CD4-positive, CD25-positive, alpha-beta regulatory T cell (primary cell): ENCODE results near the gene AGBL3. TPM values are rescaled to one million over a fixed set of nuclear protein-coding genes. Genes with fewer than 3 reads are reported as not detected.

Experiments used
- ATAC-seq, 2 donors: fragments of 150-1000 bp; cut with Tn5 transposase; one replicate each; pipeline ENCODE4 v1.10.0; 2021; ENCODE audit warnings: low read depth in 2 of 2, moderate number of reproducible peaks in 2 of 2, moderate library complexity in 1 of 2
- DNase-seq, 3 donors: peaks; one replicate each; pipeline versions ENCODE4 v3.0.0 to v3.0.0-alpha.2; 2012 to 2022; ENCODE audit warnings: mixed read lengths in 1 of 3
- H3K27ac ChIP-seq: one replicate; pipeline ENCODE4 v1.7.0; 2013; ENCODE audit warnings: mild to moderate bottlenecking, low read length; ENCODE audit not compliant: insufficient read depth, poor library complexity, severe bottlenecking
- H3K27me3 ChIP-seq: one replicate; pipeline ENCODE4 v1.7.0; 2013; ENCODE audit warnings: low read length; ENCODE audit not compliant: control insufficient read depth, insufficient read depth
- H3K36me3 ChIP-seq: one replicate; pipeline ENCODE4 v1.7.0; 2013; ENCODE audit warnings: mild to moderate bottlenecking, low read length, moderate library complexity; ENCODE audit not compliant: control insufficient read depth, insufficient read depth
- H3K4me1 ChIP-seq: 2 replicates; pipeline ENCODE4 v1.7.0; 2013; ENCODE audit warnings: mild to moderate bottlenecking, low read length; ENCODE audit not compliant: insufficient read depth, control insufficient read depth, poor library complexity, severe bottlenecking
- H3K4me3 ChIP-seq: one replicate; pipeline ENCODE4 v1.7.0; 2013; ENCODE audit warnings: low read depth, mild to moderate bottlenecking, low read length, moderate library complexity
- H3K9me3 ChIP-seq, 2 experiments: 1 replicate in 1 of 2; 2 replicates in 1 of 2; pipeline ENCODE4 v1.7.0; 2013; ENCODE audit warnings: low read length in 2 of 2, mild to moderate bottlenecking in 1 of 2, moderate library complexity in 1 of 2; ENCODE audit not compliant: control insufficient read depth in 2 of 2
- H3K27ac Mint-ChIP-seq, 3 donors: one replicate each; pipeline ENCODE4 v1.8.0; 2020 to 2022; ENCODE audit warnings: mild to moderate bottlenecking in 3 of 3, mixed read lengths in 3 of 3, moderate library complexity in 2 of 3
- H3K27me3 Mint-ChIP-seq: one replicate; pipeline ENCODE4 v1.8.0; 2022; ENCODE audit warnings: mild to moderate bottlenecking, mixed read lengths
- H3K36me3 Mint-ChIP-seq: one replicate; pipeline ENCODE4 v1.8.0; 2020; ENCODE audit warnings: mixed read lengths
- H3K4me1 Mint-ChIP-seq, 4 donors: one replicate each; pipeline ENCODE4 v1.8.0; 2020 to 2022; ENCODE audit warnings: mixed read lengths in 4 of 4, mild to moderate bottlenecking in 1 of 4
- H3K4me3 Mint-ChIP-seq, 4 donors: one replicate each; pipeline ENCODE4 v1.8.0; 2020 to 2022; ENCODE audit warnings: mild to moderate bottlenecking in 4 of 4, mixed read lengths in 4 of 4, moderate library complexity in 3 of 4
- H3K9me3 Mint-ChIP-seq, 7 donors: one replicate each; pipeline ENCODE4 v1.8.0; 2020 to 2022; ENCODE audit warnings: mixed read lengths in 7 of 7, mild to moderate bottlenecking in 3 of 7, moderate library complexity in 2 of 7
- polyA plus RNA-seq, 4 donors: library from polyadenylated mRNA; unstranded; fragments of 300-500 nt; fragmentation: Illumina TruSeq; gene quantifications; one replicate each; pipeline ENCODE4 v1.2.3, GENCODE V29; 2021
- total RNA-seq: library from RNA; stranded (reverse); gene quantifications from one replicate; pipeline ENCODE4 v1.2.3, GENCODE V29; 2022

Gene AGBL3
- total and polyA plus RNA-seq, 5 donors from 2014 or later: 0.37 to 1.0 (median 0.80) TPM; not detected in 1

- H3K27ac ChIP-seq: peak overlapping the region; percentile 43
- ATAC-seq: no peak
- H3K9me3 Mint-ChIP-seq: peaks cover 0 to 31% (median 12%) of the 10 kb centered on the region in 7 donors
These were observed 173.2 kb downstream of the AGBL3 start for GRCh38 chr7:135159359-135160085.

GRCh38 chr7:135160098-135160857, 174.0 kb downstream of the AGBL3 start:
- Histone ChIP-seq H3K27ac (no peak overlapping the region), H3K9me3 (peaks cover 11 to 19% of the 10 kb centered on the region in 2 experiments), H3K4me3 (peak overlapping the region; percentile 52), H3K4me1 (peaks cover 21% of the 10 kb centered on the region), H3K36me3 (peaks cover 29% of the 10 kb centered on the region), H3K27me3 (no peaks in the 10 kb centered on the region)
- H3K4me1 Mint-ChIP-seq: peaks cover 35 to 63% (median 48%) of the 10 kb centered on the region in 4 donors
- H3K27ac Mint-ChIP-seq: peak overlapping the region; percentile 21 to 94 (median 85)
- peaks cover 0 to 26% (median 8%) of the 10 kb centered on the region in 7 donors for H3K9me3 Mint-ChIP-seq
- DNase-seq (peak in 1 of 3 donors; percentile 57), ATAC-seq (peak in 1 of 2 donors; percentile 13)
- H3K36me3 Mint-ChIP-seq: peaks cover 67% of the 10 kb centered on the region
- no peaks in the 10 kb centered on the region for H3K27me3 Mint-ChIP-seq
- H3K4me3 Mint-ChIP-seq: peak overlapping the region in 3 of 4 donors; percentile 6 to 36 (median 13)

More at GRCh38 chr7:135159359-135160085, 173.2 kb downstream of the AGBL3 start:
- H3K27ac Mint-ChIP-seq: peak overlapping the region; percentile 8 to 85 (median 83)
- H3K36me3 Mint-ChIP-seq: peaks cover 71% of the 10 kb centered on the region
- DNase-seq: no peak
- no peaks in the 10 kb centered on the region for H3K27me3 ChIP-seq
- H3K4me1 ChIP-seq: peaks cover 21% of the 10 kb centered on the region
- H3K27me3 Mint-ChIP-seq: no peaks in the 10 kb centered on the region
- peak overlapping the region; percentile 52 for H3K4me3 ChIP-seq
- H3K9me3 ChIP-seq: peaks cover 18 to 27% of the 10 kb centered on the region in 2 experiments
- peaks cover 27% of the 10 kb centered on the region for H3K36me3 ChIP-seq
- peaks cover 41 to 63% (median 49%) of the 10 kb centered on the region in 4 donors for H3K4me1 Mint-ChIP-seq
- peak overlapping the region in 2 of 4 donors; percentile 20 to 36 for H3K4me3 Mint-ChIP-seq

DNA sequence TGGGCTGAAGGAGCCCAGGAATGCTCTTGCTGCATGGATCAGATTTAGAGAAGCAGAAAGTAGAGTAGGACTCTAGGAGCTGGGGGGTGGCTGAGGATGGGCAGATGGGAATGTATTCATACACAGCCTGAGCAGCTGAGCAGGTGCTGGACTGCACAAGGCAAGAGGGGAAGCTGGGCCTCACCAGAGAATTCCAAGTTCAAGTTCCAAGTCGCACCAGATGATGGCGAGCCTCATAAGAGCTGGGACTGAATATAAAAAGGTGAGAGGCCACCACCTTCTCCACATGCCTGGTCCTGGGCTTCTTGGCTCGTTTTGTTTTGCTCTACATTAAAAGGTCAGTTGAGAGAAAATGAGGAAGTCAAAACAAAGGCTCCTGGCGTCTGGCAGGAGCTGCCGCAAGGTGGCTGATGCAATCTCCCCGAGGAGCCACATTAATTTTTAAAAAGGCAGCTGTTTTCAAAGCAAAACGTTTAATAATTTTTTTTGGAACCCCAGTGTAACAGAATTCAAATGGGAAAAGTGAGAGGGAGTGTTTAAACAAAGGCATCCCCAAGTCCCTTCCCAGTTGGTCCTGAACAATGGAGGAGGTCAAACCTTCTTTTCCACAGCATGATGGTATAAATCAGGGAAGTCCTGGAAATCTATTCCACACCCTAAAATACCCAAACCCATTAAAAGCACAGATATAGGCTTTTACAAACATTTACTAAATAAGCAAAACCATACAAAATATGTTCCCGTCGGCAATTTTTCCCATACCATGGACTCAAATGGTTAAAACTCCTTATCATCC, 174.7 kb downstream of the AGBL3 start:
- Mint-ChIP-seq H3K4me3 (peak overlapping the region in 3 of 4 donors; percentile 3 to 13 (median 6)), H3K27me3 (no peaks in the 10 kb centered on the region), H3K27ac (peak overlapping the region; percentile 21 to 94 (median 85)), H3K36me3 (peaks cover 68% of the 10 kb centered on the region), H3K9me3 (peaks cover 0 to 18% (median 7%) of the 10 kb centered on the region in 7 donors), H3K4me1 (peaks cover 35 to 67% (median 51%) of the 10 kb centered on the region in 4 donors)
- H3K4me3 ChIP-seq: no peak overlapping the region
- H3K36me3 ChIP-seq: peaks cover 29% of the 10 kb centered on the region
- H3K4me1 ChIP-seq: peaks cover 21% of the 10 kb centered on the region
- DNase-seq: no peak
- no peak overlapping the region for H3K27ac ChIP-seq
- no peaks in the 10 kb centered on the region for H3K27me3 ChIP-seq
- no peak for ATAC-seq
- H3K9me3 ChIP-seq: peaks cover 4 to 11% of the 10 kb centered on the region in 2 experiments

GRCh38 chr7:135161669-135162068, 175.4 kb downstream of the AGBL3 start:
- peak overlapping the region in 1 of 4 donors; percentile 3 for H3K4me3 Mint-ChIP-seq
- Histone ChIP-seq H3K9me3 (peaks cover 0 to 5% of the 10 kb centered on the region in 2 experiments), H3K27ac (no peak overlapping the region), H3K36me3 (peaks cover 35% of the 10 kb centered on the region), H3K27me3 (no peaks in the 10 kb centered on the region), H3K4me1 (peaks cover 21% of the 10 kb centered on the region), H3K4me3 (no peak overlapping the region)
- ATAC-seq (no peak), DNase-seq (no peak)
- H3K36me3 Mint-ChIP-seq: peaks cover 68% of the 10 kb centered on the region
- peaks cover 35 to 70% (median 53%) of the 10 kb centered on the region in 4 donors for H3K4me1 Mint-ChIP-seq
- no peaks in the 10 kb centered on the region for H3K27me3 Mint-ChIP-seq
- H3K9me3 Mint-ChIP-seq: peaks cover 0 to 12% (median 2%) of the 10 kb centered on the region in 7 donors
- peak overlapping the region in 1 of 3 donors; percentile 94 for H3K27ac Mint-ChIP-seq

- no peaks in the 10 kb centered on the region for H3K9me3 ChIP-seq
- peaks cover 67% of the 10 kb centered on the region for H3K36me3 Mint-ChIP-seq
- ATAC-seq (no peak), DNase-seq (no peak)
- H3K27ac Mint-ChIP-seq: peak overlapping the region in 2 of 3 donors; percentile 52 to 69
- peak overlapping the region in 1 of 4 donors; percentile 60 for H3K4me3 Mint-ChIP-seq
- peaks cover 35 to 71% (median 50%) of the 10 kb centered on the region in 4 donors for H3K4me1 Mint-ChIP-seq
- peaks cover 21% of the 10 kb centered on the region for H3K4me1 ChIP-seq
- no peak overlapping the region for H3K4me3 ChIP-seq
- peaks cover 0 to 8% (median 0%) of the 10 kb centered on the region in 7 donors for H3K9me3 Mint-ChIP-seq
- H3K36me3 ChIP-seq: peaks cover 36% of the 10 kb centered on the region
- no peaks in the 10 kb centered on the region for H3K27me3 ChIP-seq
- H3K27ac ChIP-seq: peak overlapping the region; percentile 30
- no peaks in the 10 kb centered on the region for H3K27me3 Mint-ChIP-seq
These were observed 176.2 kb downstream of the AGBL3 start for GRCh38 chr7:135162382-135163001.

GRCh38 chr7:135164357-135165061, 178.2 kb downstream of the AGBL3 start:
- Histone ChIP-seq H3K9me3 (no peaks in the 10 kb centered on the region), H3K27ac (no peak overlapping the region), H3K4me1 (peaks cover 23% of the 10 kb centered on the region), H3K4me3 (no peak overlapping the region), H3K27me3 (no peaks in the 10 kb centered on the region), H3K36me3 (peaks cover 35% of the 10 kb centered on the region)
- ATAC-seq: no peak
- H3K4me1 Mint-ChIP-seq: peaks cover 35 to 73% (median 55%) of the 10 kb centered on the region in 4 donors
- peaks cover 59% of the 10 kb centered on the region for H3K36me3 Mint-ChIP-seq
- peak overlapping the region in 1 of 4 donors; percentile 64 for H3K4me3 Mint-ChIP-seq
- H3K27me3 Mint-ChIP-seq: no peaks in the 10 kb centered on the region
- H3K9me3 Mint-ChIP-seq: peaks cover 0 to 8% (median 0%) of the 10 kb centered on the region in 7 donors
- peak overlapping the region; percentile 52 to 82 (median 72) for H3K27ac Mint-ChIP-seq
- no peak for DNase-seq
